HCT116 (cell line): ENCODE results near the gene CISD3.

ENCODE experiments used
- CEBPB ChIP-seq: IDR thresholded peaks from 2 replicates; pipeline ENCODE4 v1.6.1; 2012; ENCODE audit warnings: low read depth
- CTCF ChIP-seq, 3 experiments: fragments of 200-600 bp in 1 of 3; sonication (generic) in 1 of 3; IDR thresholded peaks in 2 of 3; conservative IDR thresholded peaks in 1 of 3; 2 replicates each; pipeline ENCODE4 v1.5.1; 2012 to 2017; ENCODE audit warnings: low read depth in 2 of 3, low read length in 2 of 3, antibody characterized with exemption in 1 of 3, borderline replicate concordance in 1 of 3, control low read depth in 1 of 3, mild to moderate bottlenecking in 1 of 3, mixed read lengths in 1 of 3, mixed run types in 1 of 3, moderate library complexity in 1 of 3; ENCODE audit not compliant: insufficient read depth in 1 of 3
- EZH2 ChIP-seq: fragments of 200-600 bp; sonication (generic); IDR thresholded peaks from 2 replicates; pipeline ENCODE4 v1.6.1; 2017; ENCODE audit warnings: antibody characterized with exemption, mixed run types
- TF ChIP-seq, protein P1 (sequence below): IDR thresholded peaks from 2 replicates; pipeline ENCODE4 v1.6.1; 2011; ENCODE audit warnings: mild to moderate bottlenecking, low read length, moderate library complexity; ENCODE audit not compliant: insufficient replicate concordance; ENCODE audit errors: extremely low read depth

DNA sequence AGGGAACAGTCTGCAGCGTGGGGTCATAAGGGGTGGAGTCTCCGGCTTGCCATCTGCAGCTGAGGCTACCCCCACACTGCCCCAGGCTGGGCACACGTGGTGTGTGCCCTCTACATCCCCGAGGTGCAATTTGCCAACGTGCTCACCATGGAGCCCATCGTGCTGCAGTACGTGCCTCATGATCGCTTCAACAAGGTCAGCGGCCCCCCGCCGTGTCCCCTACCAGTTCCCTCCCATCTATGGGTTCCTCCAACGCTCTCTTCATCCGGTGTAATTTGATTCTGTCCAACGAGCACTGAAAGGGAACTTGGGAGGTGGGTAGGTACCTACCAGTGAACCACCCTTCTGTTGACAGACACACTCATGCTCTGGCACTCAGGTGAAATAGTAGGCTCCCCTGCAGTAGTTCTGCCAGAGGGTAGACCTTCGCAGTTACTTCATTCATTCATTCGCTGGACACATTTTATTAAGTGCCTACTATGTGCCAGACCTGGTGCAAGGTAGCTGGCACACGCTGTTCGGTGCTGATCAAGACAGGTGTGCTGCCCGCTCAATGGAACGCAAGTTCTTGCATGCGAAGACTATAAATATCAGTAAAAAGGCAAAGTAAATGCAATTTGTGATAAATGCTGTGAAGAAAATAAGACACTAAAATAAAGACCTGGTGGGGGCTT lies 22.3 kb upstream of the CISD3 start:
- no peak for TF ChIP-seq CEBPB
- TF ChIP-seq, protein P1, sequence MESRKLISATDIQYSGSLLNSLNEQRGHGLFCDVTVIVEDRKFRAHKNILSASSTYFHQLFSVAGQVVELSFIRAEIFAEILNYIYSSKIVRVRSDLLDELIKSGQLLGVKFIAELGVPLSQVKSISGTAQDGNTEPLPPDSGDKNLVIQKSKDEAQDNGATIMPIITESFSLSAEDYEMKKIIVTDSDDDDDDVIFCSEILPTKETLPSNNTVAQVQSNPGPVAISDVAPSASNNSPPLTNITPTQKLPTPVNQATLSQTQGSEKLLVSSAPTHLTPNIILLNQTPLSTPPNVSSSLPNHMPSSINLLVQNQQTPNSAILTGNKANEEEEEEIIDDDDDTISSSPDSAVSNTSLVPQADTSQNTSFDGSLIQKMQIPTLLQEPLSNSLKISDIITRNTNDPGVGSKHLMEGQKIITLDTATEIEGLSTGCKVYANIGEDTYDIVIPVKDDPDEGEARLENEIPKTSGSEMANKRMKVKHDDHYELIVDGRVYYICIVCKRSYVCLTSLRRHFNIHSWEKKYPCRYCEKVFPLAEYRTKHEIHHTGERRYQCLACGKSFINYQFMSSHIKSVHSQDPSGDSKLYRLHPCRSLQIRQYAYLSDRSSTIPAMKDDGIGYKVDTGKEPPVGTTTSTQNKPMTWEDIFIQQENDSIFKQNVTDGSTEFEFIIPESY = no peak
- no peak for TF ChIP-seq CTCF (IDR thresholded peaks at IDR 0.05 in 2 of 3, conservative IDR thresholded peaks at IDR 0.05 in 1 of 3; ENCODE audit: borderline replicate concordance in 1 of 3, insufficient read depth in 1 of 3, low read depth in 2 of 3, low read length in 2 of 3)
- TF ChIP-seq EZH2 = no peak
